HG03460 (cell line): ENCODE data around the gene VEGFC.
A peak's percentile ranks its signal among the peaks of the same experiment; 100 is the strongest.

Experiments used
- ATAC-seq: cut with Tn5 transposase; IDR thresholded peaks from one replicate; pipeline ENCODE4 v1.9.1; 2021; ENCODE audit not compliant: unreplicated experiment

VEGFC gene, protein sequence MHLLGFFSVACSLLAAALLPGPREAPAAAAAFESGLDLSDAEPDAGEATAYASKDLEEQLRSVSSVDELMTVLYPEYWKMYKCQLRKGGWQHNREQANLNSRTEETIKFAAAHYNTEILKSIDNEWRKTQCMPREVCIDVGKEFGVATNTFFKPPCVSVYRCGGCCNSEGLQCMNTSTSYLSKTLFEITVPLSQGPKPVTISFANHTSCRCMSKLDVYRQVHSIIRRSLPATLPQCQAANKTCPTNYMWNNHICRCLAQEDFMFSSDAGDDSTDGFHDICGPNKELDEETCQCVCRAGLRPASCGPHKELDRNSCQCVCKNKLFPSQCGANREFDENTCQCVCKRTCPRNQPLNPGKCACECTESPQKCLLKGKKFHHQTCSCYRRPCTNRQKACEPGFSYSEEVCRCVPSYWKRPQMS

GRCh38 chr4:176792326-176793059 is at the start of gene VEGFC:
TSS of gene VEGFC (minus strand) at chr4:176792922. CDS start at chr4:176792311, 611 bp downstream.
- ATAC-seq = peak; percentile 74

GRCh38 chr4:176841711-176842112 is 49.0 kb upstream of the VEGFC start:
- ATAC-seq = no peak

GRCh38 chr4:176840166-176840565 is 47.4 kb upstream of the VEGFC start:
- ATAC-seq = no peak

DNA sequence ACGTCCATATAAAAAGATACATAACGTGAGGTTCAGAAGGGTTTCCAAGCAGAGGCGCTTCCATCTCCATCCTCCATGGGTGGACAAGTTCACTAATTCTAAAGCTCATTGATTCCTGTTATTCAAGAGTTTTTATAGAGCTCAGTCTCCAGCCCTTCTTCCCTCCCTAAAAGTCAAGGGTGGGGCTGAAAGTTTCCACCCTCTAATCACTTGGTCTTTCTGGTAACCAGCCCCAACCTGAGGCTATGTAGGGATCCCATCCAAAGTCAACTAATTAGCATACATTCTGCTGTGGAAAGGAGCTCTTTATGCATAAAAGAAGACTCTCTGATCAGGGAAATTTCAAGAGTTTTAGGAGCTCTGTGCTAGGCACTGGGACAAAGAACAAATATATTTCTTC is 46.9 kb upstream of the VEGFC start:
- ATAC-seq = no peak

DNA sequence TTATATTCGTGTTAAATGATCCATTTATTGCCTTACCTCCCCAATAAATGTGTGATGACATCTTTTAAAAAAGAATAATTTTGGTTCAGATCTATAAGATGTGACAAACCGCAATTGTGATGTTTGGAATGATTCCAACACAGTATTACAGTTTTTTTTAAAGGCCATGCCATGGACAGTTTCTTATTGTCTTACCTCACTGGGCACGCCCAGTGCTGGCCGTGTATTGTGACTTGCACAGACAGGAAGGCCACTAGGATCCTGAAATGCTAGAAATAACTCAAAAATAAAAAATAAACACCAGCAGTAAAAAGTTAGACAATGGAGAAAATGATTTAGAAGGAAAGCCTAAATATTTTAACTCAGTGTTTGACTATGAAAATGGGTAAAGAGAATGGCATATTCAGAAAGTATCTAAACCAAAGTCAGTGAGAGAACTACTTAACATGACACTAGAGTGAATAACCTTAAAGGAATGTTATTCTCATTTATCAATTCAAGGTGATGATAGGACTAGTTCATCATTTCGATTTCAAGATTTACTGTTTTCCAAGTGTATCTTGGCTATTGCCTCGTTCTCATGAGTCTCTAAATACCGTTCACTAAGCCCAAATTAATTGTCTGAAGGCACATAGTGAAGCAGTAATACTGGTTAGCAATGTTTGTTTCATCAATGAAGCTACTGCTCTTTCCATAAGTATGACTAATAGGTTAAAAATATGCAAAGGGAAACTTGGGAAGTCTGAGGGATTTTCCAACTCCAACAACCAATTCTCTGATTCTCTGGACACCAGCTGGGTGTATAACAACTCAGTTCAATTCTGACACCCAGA is 46.1 kb upstream of the VEGFC start:
- ATAC-seq = no peak

DNA sequence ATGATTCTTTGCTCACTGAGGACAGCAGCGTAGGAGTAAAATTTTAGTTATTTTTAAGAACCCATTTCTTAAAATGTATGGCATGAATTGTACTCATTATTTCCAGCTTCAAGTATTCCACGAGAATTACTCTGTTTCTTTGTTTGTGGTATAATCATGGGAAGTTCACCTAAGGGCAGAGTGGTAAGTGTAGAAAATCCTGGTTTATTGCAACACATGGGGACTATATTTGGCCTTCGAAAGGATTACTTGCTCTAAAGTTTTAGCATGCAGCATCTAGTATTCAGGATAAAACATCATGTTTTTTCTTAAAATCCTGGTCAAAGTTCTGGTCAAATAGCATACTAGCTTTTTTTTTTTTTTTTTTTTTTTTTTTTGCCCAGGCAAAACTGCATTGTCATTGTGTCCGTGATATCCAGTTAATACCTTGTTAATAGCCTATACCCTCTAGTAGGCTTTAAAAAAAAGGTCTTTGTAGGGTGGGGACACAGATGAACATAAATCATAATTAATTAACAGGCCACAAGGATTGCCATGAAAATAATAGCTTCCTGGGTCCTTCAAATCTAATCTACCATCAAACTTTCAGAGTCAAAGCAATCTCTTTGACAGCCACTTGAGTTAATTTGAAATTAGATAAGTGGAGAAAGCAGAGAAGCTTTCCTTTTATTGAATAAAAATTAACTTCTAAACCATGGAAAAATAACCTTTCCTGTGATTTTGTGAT is 44.6 kb upstream of the VEGFC start:
- ATAC-seq = no peak

DNA sequence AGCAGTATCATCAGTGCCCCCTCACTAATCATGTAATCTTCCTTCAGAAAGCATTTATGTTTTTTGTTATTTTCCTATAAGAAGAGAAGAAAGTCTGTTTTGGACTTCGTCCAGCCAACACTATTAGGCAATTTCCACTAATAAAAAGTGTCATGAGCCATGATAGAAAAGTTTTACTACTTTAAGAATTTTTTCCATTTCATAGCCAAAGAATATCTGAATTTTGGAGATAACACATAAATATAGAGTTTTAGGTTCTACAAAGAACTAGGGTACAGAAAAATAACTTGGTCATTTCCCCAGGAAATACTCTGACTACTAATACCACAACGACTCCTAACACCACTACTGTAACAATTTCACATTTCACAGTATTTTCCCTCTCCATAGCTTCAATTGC is 41.8 kb upstream of the VEGFC start:
- ATAC-seq = no peak

DNA sequence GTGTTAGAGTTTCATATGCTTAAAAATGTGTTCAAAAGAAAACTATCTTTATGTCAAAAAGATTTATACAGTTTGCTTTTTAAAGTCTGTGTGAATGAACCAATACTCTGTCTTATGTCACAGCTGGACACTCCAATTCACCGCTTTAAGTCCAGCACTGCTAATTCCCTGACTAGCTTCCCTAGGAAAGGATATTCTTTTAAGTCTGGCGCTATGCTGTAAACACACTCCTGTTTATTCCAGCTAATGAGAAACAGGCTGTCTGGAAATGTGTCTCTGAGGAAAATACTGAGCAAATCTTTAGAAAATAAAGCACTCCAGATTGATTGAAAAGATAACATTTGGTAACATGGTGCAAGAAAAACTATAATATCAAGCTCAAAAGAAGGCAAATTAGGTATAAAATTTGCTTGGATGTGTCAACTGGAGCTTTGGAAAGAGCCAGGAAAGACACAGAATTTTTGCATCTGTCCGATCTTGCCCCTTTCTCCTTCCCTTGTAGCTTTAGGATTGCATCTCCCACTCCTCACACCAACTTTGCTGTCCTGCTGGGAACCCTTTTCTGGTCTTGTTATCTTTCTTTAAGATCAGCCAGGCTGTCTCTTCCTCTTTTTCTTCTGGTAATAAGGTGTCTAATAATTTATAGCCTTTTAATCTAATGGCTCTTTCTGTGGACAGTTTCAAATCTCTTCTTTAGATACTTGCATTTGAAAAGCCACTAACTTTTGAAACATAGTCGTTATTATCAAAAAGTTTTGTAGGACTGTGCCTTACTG is 40.9 kb upstream of the VEGFC start:
- no peak for ATAC-seq

DNA sequence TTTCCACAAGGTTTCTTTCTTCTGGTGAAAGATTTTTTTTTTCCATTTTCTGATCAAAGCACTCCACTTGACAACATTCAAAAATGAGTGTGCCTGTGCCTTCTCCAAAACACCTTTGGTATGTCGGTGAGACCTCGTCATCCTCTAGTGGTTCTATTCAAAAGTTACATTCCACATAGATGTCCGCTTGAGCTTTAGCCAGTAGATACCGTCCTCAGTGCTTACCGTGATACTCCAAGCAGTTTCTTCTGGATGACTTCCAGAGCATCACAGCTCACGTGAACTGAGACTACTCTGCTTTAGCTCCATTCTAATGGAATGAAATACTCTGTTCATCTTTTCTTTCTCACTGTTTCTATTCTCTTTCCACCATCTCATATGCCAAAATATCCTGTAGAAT is 38.2 kb upstream of the VEGFC start:
- no peak for ATAC-seq

DNA sequence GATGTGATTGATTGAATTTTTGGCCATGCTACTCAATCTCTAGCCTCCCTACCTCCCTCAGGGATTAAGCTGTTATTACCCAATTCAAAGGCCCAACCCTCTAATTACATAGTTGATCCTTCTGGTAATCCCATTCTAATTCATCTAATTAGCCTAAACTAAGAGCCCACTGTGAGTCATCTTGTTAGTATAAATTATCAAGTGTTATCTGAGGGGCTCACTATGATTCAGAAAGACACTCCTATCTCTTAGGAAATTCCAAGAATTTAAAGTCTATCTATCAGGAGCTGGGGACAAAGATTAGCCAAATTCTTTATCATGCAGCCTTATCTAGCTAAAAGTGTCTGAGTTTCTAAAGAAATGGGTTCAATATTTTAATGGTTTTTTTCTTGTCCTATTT is 32.9 kb upstream of the VEGFC start:
- ATAC-seq = no peak

DNA sequence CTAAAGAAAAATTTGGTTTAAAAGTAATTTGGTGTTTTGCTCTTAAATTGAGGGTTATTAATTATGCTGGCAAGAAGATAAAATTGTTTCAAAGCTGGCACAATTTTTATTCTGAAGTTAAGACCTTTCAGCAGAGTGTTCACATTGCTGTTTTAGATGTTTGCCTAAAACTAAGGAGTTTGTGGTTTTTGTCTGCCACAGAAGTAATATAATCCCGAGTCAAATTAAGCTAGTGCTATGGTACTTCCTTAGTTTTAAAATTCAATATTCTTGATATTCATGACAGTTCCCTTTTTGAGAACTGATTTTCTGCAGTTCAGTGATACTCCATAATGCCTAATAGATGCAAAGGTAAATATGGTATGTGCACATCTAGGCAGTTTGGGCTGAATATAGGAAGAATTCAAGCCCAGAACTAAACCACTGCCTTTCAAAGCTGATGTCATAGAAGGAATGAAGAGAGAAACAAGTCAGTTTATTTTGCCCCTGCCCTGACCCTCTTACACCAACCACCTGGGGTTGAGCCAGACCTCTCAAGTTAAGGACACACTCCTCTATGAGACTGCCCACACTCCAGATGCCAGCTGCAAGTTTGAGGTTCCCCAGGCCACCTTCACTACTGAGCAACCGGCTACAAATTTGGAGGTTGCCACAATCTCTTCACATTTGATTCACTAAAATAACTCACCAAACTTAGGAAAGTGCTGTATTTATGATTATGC is 32.1 kb upstream of the VEGFC start:
- no peak for ATAC-seq

- no peak for ATAC-seq
Observed at GRCh38 chr4:176818531-176818930, 25.8 kb upstream of the VEGFC start.

DNA sequence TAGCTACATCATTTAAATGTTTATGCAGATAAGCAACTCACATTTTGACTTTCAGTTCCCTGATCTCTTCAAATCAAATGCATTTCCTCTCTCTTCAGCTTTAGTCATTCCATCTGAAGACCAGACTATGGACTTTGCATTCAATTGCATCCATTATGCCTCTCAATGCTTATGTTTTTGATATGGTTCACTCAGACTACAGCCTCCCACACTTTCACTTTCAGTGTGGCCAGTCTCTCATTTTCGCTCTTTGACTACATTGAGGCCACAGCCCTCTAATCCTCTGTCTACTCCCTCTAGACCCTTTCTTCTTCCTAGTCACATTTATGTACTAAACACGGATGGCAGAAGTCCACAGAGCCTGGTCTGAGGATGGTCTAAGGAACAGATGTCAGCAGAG is 24.5 kb upstream of the VEGFC start:
- ATAC-seq = no peak

GRCh38 chr4:176814770-176815169 is 22.0 kb upstream of the VEGFC start:
- ATAC-seq = no peak

DNA sequence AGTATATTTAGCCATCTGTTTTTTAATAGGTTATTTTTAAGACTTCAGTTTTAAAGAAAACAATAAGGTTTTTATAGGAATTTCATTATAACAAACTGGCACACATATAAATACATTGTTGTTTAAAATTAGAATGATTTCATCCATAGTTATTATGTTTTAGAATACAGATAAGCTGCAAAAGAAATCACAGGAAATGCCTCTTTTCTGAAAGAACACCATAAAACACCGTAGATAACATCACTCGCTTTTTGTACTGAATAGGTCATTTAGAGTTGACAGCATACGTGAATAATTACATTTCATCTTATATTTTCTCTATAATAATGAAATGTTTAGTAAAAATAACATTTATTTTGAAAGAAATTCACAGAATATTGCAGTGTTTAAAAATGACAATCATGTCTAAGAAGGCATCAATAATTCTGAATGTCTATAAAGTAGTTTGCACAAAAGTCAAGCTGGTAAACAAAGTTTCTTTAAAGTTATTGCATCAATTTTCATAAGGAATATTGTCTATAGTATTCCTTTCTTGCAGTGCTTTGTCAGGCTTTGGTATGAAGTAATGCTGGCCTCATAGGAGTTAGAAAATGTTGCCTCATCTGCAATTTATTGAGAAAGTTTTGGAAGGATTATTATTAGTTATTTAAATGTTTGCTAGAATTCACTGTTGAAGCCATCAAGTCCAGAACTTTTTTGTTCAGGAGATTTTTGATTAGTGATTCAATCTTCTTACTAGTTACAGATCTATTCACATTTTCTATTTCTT is 17.9 kb upstream of the VEGFC start:
- no peak for ATAC-seq

GRCh38 chr4:176806778-176807375 is 14.2 kb upstream of the VEGFC start:
- ATAC-seq = no peak

GRCh38 chr4:176805155-176805554 is 12.4 kb upstream of the VEGFC start:
- ATAC-seq = no peak

DNA sequence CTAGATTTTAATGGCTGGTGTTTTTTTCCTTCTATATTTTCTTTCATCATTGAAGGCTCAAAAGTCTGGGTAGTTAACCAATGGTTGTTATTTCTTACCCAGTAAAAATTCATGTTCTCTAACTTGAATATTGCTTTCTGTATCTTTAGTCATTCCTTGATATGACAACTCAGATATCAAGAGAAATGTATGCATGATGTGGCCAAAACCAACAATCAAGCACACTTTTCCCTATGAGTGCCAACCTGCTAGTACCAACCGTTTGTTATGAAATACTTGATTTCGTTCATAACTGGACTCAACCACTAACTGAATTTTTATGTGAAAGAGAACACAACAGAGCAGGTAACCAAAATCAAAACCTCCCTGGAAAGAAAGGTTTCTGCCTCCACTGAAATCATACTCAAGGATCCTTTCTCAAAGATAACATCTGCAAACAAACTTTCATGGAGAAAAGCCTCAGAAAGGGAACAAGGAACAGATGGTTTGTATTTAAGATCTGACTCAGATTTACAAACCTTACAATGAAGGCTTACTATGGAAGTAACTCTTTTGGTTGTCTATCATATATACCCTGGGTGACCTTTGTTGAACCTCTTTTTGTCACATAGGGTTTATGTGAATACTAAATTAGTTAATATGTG is 8.3 kb upstream of the VEGFC start:
- ATAC-seq = no peak
